HepG2 (cell line): ENCODE results near the gene NR2F1. TPM values are rescaled to one million over a fixed set of nuclear protein-coding genes. Genes with fewer than 3 reads are reported as not detected.

Experiments used
- E2F2 ChIP-seq: sonication (generic); formaldehyde crosslinking; IDR thresholded peaks from 2 replicates; pipeline ENCODE4 v1.4.0; 2020; ENCODE audit warnings: missing genetic modification reagents, borderline replicate concordance
- KLF9 ChIP-seq: IDR thresholded peaks from 2 replicates; pipeline ENCODE4 v1.6.1; 2016; ENCODE audit warnings: low read depth
- MZF1 ChIP-seq: sonication (generic); formaldehyde crosslinking; IDR thresholded peaks from 2 replicates; pipeline ENCODE4 v1.8.1; 2023; ENCODE audit warnings: mild to moderate bottlenecking, missing genetic modification reagents, borderline replicate concordance
- NKX3-1 ChIP-seq: sonication (generic); formaldehyde crosslinking; IDR thresholded peaks from 2 replicates; pipeline ENCODE4 v1.5.0; 2020; ENCODE audit warnings: missing genetic modification reagents
- ZNF318 ChIP-seq: sonication (generic); formaldehyde crosslinking; IDR thresholded peaks from 2 replicates; pipeline ENCODE4 v1.4.0; 2020; ENCODE audit warnings: mild to moderate bottlenecking, missing genetic modification reagents
- ZNF33A ChIP-seq: sonication (generic); formaldehyde crosslinking; IDR thresholded peaks from 2 replicates; pipeline ENCODE4 v1.5.1; 2020; ENCODE audit warnings: missing genetic modification reagents, mild to moderate bottlenecking, moderate library complexity, borderline replicate concordance
- ZNF788 ChIP-seq: sonication (generic); formaldehyde crosslinking; IDR thresholded peaks from 2 replicates; pipeline ENCODE4 v1.5.0; 2020; ENCODE audit warnings: mild to moderate bottlenecking, missing genetic modification reagents, borderline replicate concordance
- ZSCAN20 ChIP-seq: sonication (generic); formaldehyde crosslinking; IDR thresholded peaks from 2 replicates; pipeline ENCODE4 v1.4.0; 2020; ENCODE audit warnings: missing genetic modification reagents, mild to moderate bottlenecking, borderline replicate concordance
- polyA plus RNA-seq, 8 experiments: library from polyadenylated mRNA; depleted of rRNA in 3 of 8; stranded (reverse) in 7 of 8; unstranded in 1 of 8; fragments of >200 nt; fragmentation: Illumina TruSeq in 4 of 8; extraction: Trizol in 4 of 8; gene quantifications; 2 replicates each; pipeline versions ENCODE4 v1.2.1 to v1.2.3, GENCODE V29; 2011 to 2016; ENCODE audit warnings: low read depth in 4 of 8, missing spikeins in 1 of 8, mixed read lengths in 1 of 8; ENCODE audit not compliant: insufficient read depth in 1 of 8
- total RNA-seq, 5 experiments: library from RNA; depleted of rRNA; stranded (reverse); fragments of >200 nt; fragmentation: Illumina TruSeq; extraction: Trizol; gene quantifications; 2 replicates each; pipeline ENCODE4 v1.2.3, GENCODE V29; 2016; ENCODE audit warnings: low read depth in 1 of 5

NR2F1 gene
- total and polyA plus RNA-seq, 2 of the 13 experiments (the other 11 are each of a cell fraction or from before 2014, with no cell fraction given) = 17.1 to 59.7 TPM

GRCh38 chr5:93575461-93576414 is 7.3 kb upstream of the NR2F1 start (continued):
- no peak for TF ChIP-seq ZNF318 (CRISPR knock-in tag)
- no peak for TF ChIP-seq NKX3-1
- no peak for TF ChIP-seq ZSCAN20
- TF ChIP-seq MZF1 (CRISPR knock-in tag) = no peak
- TF ChIP-seq E2F2 = no peak
- TF ChIP-seq ZNF788 = no peak
- no peak for TF ChIP-seq KLF9 (CRISPR knock-in tag)
- no peak for TF ChIP-seq ZNF33A (CRISPR knock-in tag)
- TF ChIP-seq, all 625 proteins: peak for 0
